GM12878 (cell line): Measurements from ENCODE around the gene ADAR. TPM values are rescaled to one million over a fixed set of nuclear protein-coding genes. Genes with fewer than 3 reads are reported as not detected.

ENCODE experiments used
- ATAC-seq: fragments of 200-7000 bp; cut with Tn5 transposase; 3 replicates; pipeline ENCODE4 v1.9.1; 2020; ENCODE audit warnings: mild to moderate bottlenecking, moderate library complexity
- BruUV-seq: library from RNA; stranded (reverse); fragments of 400-500 nt; replicated peaks from 2 replicates; lab custom pipeline; 2021; lab: Mats Ljungman, UMichigan
- CTCF ChIA-PET: fragments of 300-600 bp; sonication (Branson Sonifier 250); formaldehyde crosslinking; extraction: SDS; loops from one replicate; lab custom pipeline; 2021; ENCODE audit warnings: inconsistent platforms; lab: Yijun Ruan, JAX
- POLR2A ChIA-PET: fragments of 350-600 bp; formaldehyde crosslinking; extraction: SDS; loops from one replicate; lab custom pipeline; 2021; ENCODE audit warnings: inconsistent platforms; lab: Charles Lee
- RAD21 ChIA-PET: fragments of 300-600 bp; sonication (Branson Sonifier 250); formaldehyde crosslinking; loops from one replicate; lab custom pipeline; 2023; ENCODE audit warnings: antibody characterized with exemption; ENCODE audit not compliant: unreplicated experiment; lab: Charles Lee
- SMC1A ChIA-PET: fragments of 300-600 bp; sonication (Branson Sonifier 250); formaldehyde crosslinking; loops from one replicate; lab custom pipeline; 2023; ENCODE audit not compliant: unreplicated experiment, uncharacterized antibody; lab: Charles Lee
- DNase-seq: peaks from one replicate; pipeline ENCODE4 v3.0.0-alpha.2; 2011; ENCODE audit warnings: low read depth, low spot score
- FAIRE-seq: peaks from 3 replicates; lab custom pipeline; 2011; peaks lifted over from hg19 to GRCh38; lab: Jason Lieb, UNC
- H2AFZ ChIP-seq: 2 replicates; pipeline ENCODE4 v1.6.0; 2011; ENCODE audit warnings: low read depth, low read length, control low read depth; ENCODE audit not compliant: control insufficient read depth
- H3K27ac ChIP-seq: 2 replicates; pipeline ENCODE4 v1.5.1; 2011; ENCODE audit warnings: control low read depth; ENCODE audit not compliant: control insufficient read depth, insufficient read depth
- H3K27me3 ChIP-seq, 2 experiments: replicated peaks in 1 of 2; 2 replicates each; pipeline versions ENCODE4 v1.6.0 to v1.6.1; 2011; ENCODE audit warnings: low read length in 1 of 2; ENCODE audit not compliant: control insufficient read depth in 2 of 2, insufficient read depth in 2 of 2
- H3K36me3 ChIP-seq, 2 experiments: 2 replicates each; pipeline ENCODE4 v1.5.1; 2011; ENCODE audit warnings: low read length in 1 of 2; ENCODE audit not compliant: control insufficient read depth in 2 of 2, insufficient read depth in 2 of 2
- H3K4me1 ChIP-seq: 2 replicates; pipeline ENCODE4 v1.6.1; 2011; ENCODE audit warnings: mild to moderate bottlenecking, low read length, moderate library complexity, mixed read lengths; ENCODE audit not compliant: control insufficient read depth, insufficient read depth
- H3K4me2 ChIP-seq: 2 replicates; pipeline ENCODE4 v1.6.0; 2011; ENCODE audit warnings: control low read depth; ENCODE audit not compliant: control insufficient read depth, insufficient read depth
- H3K4me3 ChIP-seq: fragments of 200-600 bp; sonication (generic); 2 replicates; pipeline ENCODE4 v1.5.1; 2016
- H3K79me2 ChIP-seq: 2 replicates; pipeline ENCODE4 v1.6.0; 2011; ENCODE audit warnings: low read length; ENCODE audit not compliant: control insufficient read depth, insufficient read depth
- H3K9ac ChIP-seq: 2 replicates; pipeline ENCODE4 v1.8.0; 2011; ENCODE audit warnings: low read length, control low read depth, mixed read lengths; ENCODE audit not compliant: control insufficient read depth, insufficient read depth
- H3K9me3 ChIP-seq: replicated peaks from 3 replicates; pipeline ENCODE4 v1.5.1; 2011; ENCODE audit warnings: mild to moderate bottlenecking, low read length; ENCODE audit not compliant: control insufficient read depth, insufficient read depth
- H4K20me1 ChIP-seq: 2 replicates; pipeline ENCODE4 v1.6.0; 2011; ENCODE audit not compliant: control insufficient read depth, insufficient read depth
- BCL11A ChIP-seq: IDR thresholded peaks from 2 replicates; pipeline ENCODE4 v1.6.1; 2011; ENCODE audit warnings: low read depth, low read length
- BRCA1 ChIP-seq: IDR thresholded peaks from 2 replicates; pipeline ENCODE4 v1.6.1; 2011; ENCODE audit warnings: low read depth, low read length, improper control_type of control experiment
- CBFB ChIP-seq: IDR thresholded peaks from 2 replicates; pipeline ENCODE4 v1.6.1; 2016; ENCODE audit warnings: antibody characterized with exemption, low read depth
- HDGF ChIP-seq: fragments of 450-650 bp; IDR thresholded peaks from 2 replicates; pipeline ENCODE4 v1.6.1; 2016; ENCODE audit warnings: antibody characterized with exemption
- KAT2A ChIP-seq: conservative IDR thresholded peaks from 2 replicates; pipeline ENCODE4 v1.6.1; 2011; ENCODE audit warnings: low read depth, low read length; ENCODE audit not compliant: control insufficient read depth
- NFYB ChIP-seq: IDR thresholded peaks from 2 replicates; pipeline ENCODE4 v1.6.1; 2011; ENCODE audit warnings: low read depth, mild to moderate bottlenecking, low read length, improper control_type of control experiment, moderate library complexity; ENCODE audit not compliant: insufficient read depth
- POLR2AphosphoS5 ChIP-seq: IDR thresholded peaks from 2 replicates; pipeline ENCODE4 v1.6.1; 2011; ENCODE audit warnings: mild to moderate bottlenecking, low read length, inconsistent platforms
- SIN3A ChIP-seq: IDR thresholded peaks from 2 replicates; pipeline ENCODE4 v1.6.1; 2012; ENCODE audit warnings: low read depth, low read length, improper control_type of control experiment
- ZNF24 ChIP-seq: fragments of 450-650 bp; IDR thresholded peaks from 2 replicates; pipeline ENCODE4 v1.6.1; 2017; ENCODE audit warnings: antibody characterized with exemption, mild to moderate bottlenecking
- WGBS: methylation state at CpG from one replicate; pipeline ENCODE4 v1.1.6; 2016; ENCODE audit warnings: low lambda C conversion rate; ENCODE audit not compliant: insufficient replicate concordance, insufficient coverage; ENCODE audit errors: missing lambda C conversion rate; 5-methylcytosine and 5-hydroxymethylcytosine counted together
- in situ Hi-C: fragments of 300-500 bp; cut with MboI; formaldehyde crosslinking; loops from 9 replicates; pipeline ENCODE4 v1.14.3; 2018; ENCODE audit warnings: mixed read lengths
- intact Hi-C: fragments of 100-400 bp; cut with micrococcal nuclease; formaldehyde crosslinking; loops from one replicate; pipeline ENCODE4 v1.14.2; 2022; ENCODE audit not compliant: unreplicated experiment
- polyA plus RNA-seq, 11 experiments: library from polyadenylated mRNA; depleted of rRNA in 4 of 11; unstranded in 6 of 11; stranded (reverse) in 5 of 11; fragments of >200 nt; fragmentation: Nextera tagmentation in 4 of 11; fragmentation: Illumina TruSeq in 1 of 11; extraction: Ambion mirVana in 4 of 11; extraction: Trizol in 1 of 11; gene quantifications; 1 replicate in 1 of 11; 2 replicates in 10 of 11; pipeline versions ENCODE4 v1.2.1 to v1.2.3, GENCODE V29; 2011 to 2016; ENCODE audit warnings: inconsistent platforms in 2 of 11, missing spikeins in 2 of 11, low read depth in 1 of 11
- total RNA-seq, 4 experiments: library from RNA; depleted of rRNA in 3 of 4; stranded (reverse); fragments of >200 nt in 3 of 4; fragmentation: Illumina TruSeq in 1 of 4; extraction: Trizol in 1 of 4; gene quantifications; 2 replicates each; pipeline versions ENCODE4 v1.2.1 to v1.2.3, GENCODE V29; 2013 to 2021

The ADAR gene
- total and polyA plus RNA-seq, 10 of the 15 experiments (the other 5 are each of a cell fraction or from before 2014, with no cell fraction given) = 55.5 to 413 (median 176) TPM

GRCh38 chr1:154557248-154557938, 50.6 kb downstream of the ADAR start:
- no peaks in the 10 kb centered on the region for H4K20me1 ChIP-seq
- H3K9ac ChIP-seq = peak overlapping the region; percentile 82
- no peak for ATAC-seq
- TF ChIP-seq BCL11A (no peak), CBFB (no peak), HDGF (0 out of 2 replicates have a peak, but pooled peaks have one; percentile 35), POLR2AphosphoS5 (peak; percentile 36; the same call in 1 of the 2 replicates), SIN3A (no peak), NFYB (no peak), KAT2A (no peak), ZNF24 (no peak), BRCA1 (no peak)
- TF ChIP-seq, all 136 proteins: peak for 2
- H3K36me3 ChIP-seq = peaks cover 12 to 22% of the 10 kb centered on the region in 2 experiments
- no peaks in the 10 kb centered on the region for H3K9me3 ChIP-seq
- DNase-seq (no peak), FAIRE-seq (no peak)
- peak overlapping the region; percentile 100 for H3K4me2 ChIP-seq
- H2AFZ ChIP-seq = no peak overlapping the region; the same call in 1 of the 2 replicates
- WGBS = 8% methylated on average over 7 of the region's 7 CpGs
- in situ Hi-C loops = no loop called here
- H3K27ac ChIP-seq = peak overlapping the region; percentile 88
- intact Hi-C loops = loop anchor here (5.0 kb wide), 1 partner anchor 190 kb away; no protein-coding TSS in a partner anchor
- H3K27me3 ChIP-seq = no peaks in the 10 kb centered on the region
- peak overlapping the region; percentile 88 for H3K4me3 ChIP-seq
- SMC1A ChIA-PET = interaction anchor here (1.0 to 3.0 kb wide), 3 partner anchors 9 to 81 kb away, joined by 3 to 15 read pairs (median 4); no protein-coding TSS in a partner anchor
- CTCF ChIA-PET = interaction anchor here (0.8 to 5.2 kb wide), 5 partner anchors 11 to 78 kb away, joined by 3 to 49 read pairs (median 9); no protein-coding TSS in a partner anchor
- H3K79me2 ChIP-seq = peaks cover 31% of the 10 kb centered on the region
- RAD21 ChIA-PET = interaction anchor here (1.1 kb wide), 2 partner anchors 77 to 78 kb away, joined by 5 to 6 read pairs; no protein-coding TSS in a partner anchor
- POLR2A ChIA-PET = interaction anchor here (1.3 kb wide), 1 partner anchor 387 kb away, joined by 4 read pairs; no protein-coding TSS in a partner anchor
- no TSS peak for BruUV-seq
- H3K4me1 ChIP-seq = peaks cover 4% of the 10 kb centered on the region
